GM18498 (cell line): ENCODE measurements around the gene WDR35.

Source experiments
- ATAC-seq: cut with Tn5 transposase; IDR thresholded peaks from one replicate; pipeline ENCODE4 v1.9.1; 2021; ENCODE audit warnings: mild to moderate bottlenecking, moderate library complexity; ENCODE audit not compliant: unreplicated experiment

WDR35 gene

GRCh38 chr2:19989667-19990415, at the start of gene WDR35:
WDR35 (minus strand) TSS chr2:19990105; CDS start chr2:19990015, 90 bp downstream.
- ATAC-seq = peak; percentile 95

GRCh38 chr2:20037660-20038059, 47.8 kb upstream of the WDR35 start:
- no peak for ATAC-seq

GRCh38 chr2:20035955-20036666, 46.2 kb upstream of the WDR35 start:
- no peak for ATAC-seq

GRCh38 chr2:20034821-20035220, 44.9 kb upstream of the WDR35 start:
- ATAC-seq = no peak

- ATAC-seq = no peak
Measured at GRCh38 chr2:20034218-20034617, 44.3 kb upstream of the WDR35 start.

- no peak for ATAC-seq
Measured at GRCh38 chr2:20033322-20033721, 43.4 kb upstream of the WDR35 start.

GRCh38 chr2:20030224-20030623, 40.3 kb upstream of the WDR35 start:
- no peak for ATAC-seq

- no peak for ATAC-seq
Measured at GRCh38 chr2:20027705-20028434, 38.0 kb upstream of the WDR35 start.

GRCh38 chr2:20027260-20027677, 37.4 kb upstream of the WDR35 start:
- ATAC-seq = no peak

GRCh38 chr2:20025065-20025786, 35.3 kb upstream of the WDR35 start:
- ATAC-seq = no peak

GRCh38 chr2:20023688-20024087, 33.8 kb upstream of the WDR35 start:
- no peak for ATAC-seq

- no peak for ATAC-seq
Measured at GRCh38 chr2:20021405-20022009, 31.6 kb upstream of the WDR35 start.

- no peak for ATAC-seq
Measured at GRCh38 chr2:20019747-20020146, 29.8 kb upstream of the WDR35 start.

- no peak for ATAC-seq
Measured at GRCh38 chr2:20018601-20019152, 28.8 kb upstream of the WDR35 start.

- no peak for ATAC-seq
Measured at GRCh38 chr2:20016346-20016745, 26.4 kb upstream of the WDR35 start.

- ATAC-seq = no peak
Measured at GRCh38 chr2:20015482-20016083, 25.7 kb upstream of the WDR35 start.

GRCh38 chr2:20013126-20013849, 23.4 kb upstream of the WDR35 start:
- no peak for ATAC-seq

- ATAC-seq = no peak
Measured at GRCh38 chr2:20012282-20013125, 22.6 kb upstream of the WDR35 start, which contains the start of gene MATN3. MATN3 (minus strand) TSS chr2:20012668; CDS start chr2:20012631, 37 bp downstream.

- ATAC-seq = no peak
Measured at GRCh38 chr2:20012032-20012281, 22.1 kb upstream of the WDR35 start.
